GM23338 (cell line): ENCODE results near the gene P2RY6. TPM values are rescaled to one million over a fixed set of nuclear protein-coding genes. Genes with fewer than 3 reads are reported as not detected.

Source experiments
- ATAC-seq: fragments of 200-7000 bp; cut with Tn5 transposase; 3 replicates; pipeline ENCODE4 v1.9.1; 2020
- DNase-seq: peaks from one replicate; pipeline ENCODE4 v3.0.0-alpha.2; 2015; ENCODE audit warnings: low spot score
- H2AFZ ChIP-seq: fragments of 200-600 bp; sonication (generic); 2 replicates; pipeline ENCODE4 v1.8.0; 2016; ENCODE audit warnings: antibody characterized with exemption, mild to moderate bottlenecking, moderate library complexity
- H3F3A ChIP-seq: fragments of 200-600 bp; sonication (generic); replicated peaks from 2 replicates; pipeline ENCODE4 v1.8.0; 2017; ENCODE audit warnings: antibody characterized with exemption, mixed run types, low read depth
- H3K27ac ChIP-seq: fragments of 200-600 bp; sonication (generic); 2 replicates; pipeline ENCODE4 v1.6.1; 2016; ENCODE audit warnings: low read depth
- H3K27me3 ChIP-seq: fragments of 200-600 bp; sonication (generic); 2 replicates; pipeline ENCODE4 v1.8.0; 2016; ENCODE audit warnings: mild to moderate bottlenecking, mixed run types, moderate library complexity; ENCODE audit not compliant: insufficient read depth
- H3K36me3 ChIP-seq: fragments of 200-600 bp; sonication (generic); 2 replicates; pipeline ENCODE4 v1.8.0; 2016; ENCODE audit warnings: mild to moderate bottlenecking; ENCODE audit not compliant: insufficient read depth
- H3K4me1 ChIP-seq: fragments of 200-600 bp; sonication (generic); 2 replicates; pipeline ENCODE4 v1.8.0; 2016; ENCODE audit warnings: mild to moderate bottlenecking, moderate library complexity; ENCODE audit not compliant: insufficient read depth
- H3K4me2 ChIP-seq: fragments of 200-600 bp; sonication (generic); 2 replicates; pipeline ENCODE4 v1.7.1; 2017; ENCODE audit warnings: mixed run types
- H3K4me3 ChIP-seq: fragments of 200-600 bp; sonication (generic); 2 replicates; pipeline ENCODE4 v1.6.1; 2016; ENCODE audit warnings: mixed run types
- H3K79me2 ChIP-seq: fragments of 200-600 bp; sonication (generic); replicated peaks from 2 replicates; pipeline ENCODE4 v1.8.0; 2017; ENCODE audit warnings: mild to moderate bottlenecking; ENCODE audit not compliant: insufficient read depth
- H3K9me2 ChIP-seq: fragments of 200-600 bp; sonication (generic); 2 replicates; pipeline ENCODE4 v1.8.0; 2017; ENCODE audit not compliant: insufficient read depth
- H4K20me1 ChIP-seq: fragments of 200-600 bp; sonication (generic); replicated peaks from 2 replicates; pipeline ENCODE4 v1.8.0; 2017; ENCODE audit warnings: mild to moderate bottlenecking; ENCODE audit not compliant: insufficient read depth
- H3K27ac Mint-ChIP-seq: 2 replicates; pipeline ENCODE4 v1.8.0; 2020; ENCODE audit warnings: inconsistent platforms, mild to moderate bottlenecking, moderate library complexity, mixed read lengths
- H3K27me3 Mint-ChIP-seq: 3 replicates; pipeline ENCODE4 v1.8.0; 2022; ENCODE audit warnings: low read depth, mild to moderate bottlenecking, moderate library complexity, mixed read lengths, inconsistent platforms; ENCODE audit not compliant: insufficient read depth, poor library complexity
- H3K36me3 Mint-ChIP-seq: 3 replicates; pipeline ENCODE4 v1.8.0; 2021; ENCODE audit warnings: low read depth, mild to moderate bottlenecking, inconsistent platforms, moderate library complexity, mixed read lengths
- H3K4me1 Mint-ChIP-seq: 3 replicates; pipeline ENCODE4 v1.8.0; 2020; ENCODE audit warnings: mild to moderate bottlenecking, inconsistent platforms, mixed read lengths
- H3K4me3 Mint-ChIP-seq: 3 replicates; pipeline ENCODE4 v1.8.0; 2021; ENCODE audit warnings: moderate library complexity, mild to moderate bottlenecking, inconsistent platforms, mixed read lengths
- H3K9me3 Mint-ChIP-seq: 3 replicates; pipeline ENCODE4 v1.8.0; 2020; ENCODE audit warnings: moderate library complexity, mild to moderate bottlenecking, inconsistent platforms, mixed read lengths
- CREB1 ChIP-seq: fragments of 250-450 bp; sonication (Bioruptor Pico); IDR thresholded peaks from 2 replicates; pipeline ENCODE4 v1.5.0; 2020; ENCODE audit warnings: low read depth, mild to moderate bottlenecking, moderate library complexity
- CTCF ChIP-seq, 2 experiments: fragments of 200-600 bp in 1 of 2; sonication (generic) in 1 of 2; conservative IDR thresholded peaks; 2 replicates each; pipeline versions ENCODE4 v1.5.1 to v1.6.1; 2016 to 2017; ENCODE audit warnings: antibody characterized with exemption in 2 of 2, low read depth in 2 of 2, mild to moderate bottlenecking in 2 of 2, moderate library complexity in 1 of 2
- ETS1 ChIP-seq: IDR thresholded peaks from 2 replicates; pipeline ENCODE4 v1.6.1; 2016; ENCODE audit warnings: antibody characterized with exemption
- EZH2 ChIP-seq: fragments of 200-600 bp; sonication (generic); IDR thresholded peaks from one replicate; pipeline ENCODE4 v1.8.0; 2017; ENCODE audit warnings: antibody characterized with exemption, mild to moderate bottlenecking, low read depth; ENCODE audit not compliant: unreplicated experiment
- EZH2phosphoT487 ChIP-seq: fragments of 200-600 bp; sonication (generic); IDR thresholded peaks from one replicate; pipeline ENCODE4 v1.8.1; 2018; ENCODE audit warnings: antibody characterized with exemption; ENCODE audit not compliant: unreplicated experiment
- JUNB ChIP-seq: IDR thresholded peaks from one replicate; pipeline ENCODE4 v1.6.1; 2016; ENCODE audit warnings: antibody characterized with exemption; ENCODE audit not compliant: unreplicated experiment
- NANOG ChIP-seq: IDR thresholded peaks from 2 replicates; pipeline ENCODE4 v1.6.1; 2016; ENCODE audit warnings: antibody characterized with exemption, borderline replicate concordance
- POLR2AphosphoS5 ChIP-seq: IDR thresholded peaks from 2 replicates; pipeline ENCODE4 v1.6.1; 2016; ENCODE audit warnings: antibody characterized with exemption, low read depth
- REST ChIP-seq: IDR thresholded peaks from one replicate; pipeline ENCODE4 v1.6.1; 2018; ENCODE audit warnings: antibody characterized with exemption; ENCODE audit not compliant: unreplicated experiment
- STAT1 ChIP-seq: IDR thresholded peaks from one replicate; pipeline ENCODE4 v1.6.1; 2016; ENCODE audit warnings: antibody characterized with exemption; ENCODE audit not compliant: unreplicated experiment
- ZNF114 ChIP-seq: fragments of 250-450 bp; sonication (Bioruptor Pico); IDR thresholded peaks from 2 replicates; pipeline ENCODE4 v1.5.0; 2020; ENCODE audit warnings: mild to moderate bottlenecking, moderate library complexity
- ZNF331 ChIP-seq: fragments of 250-450 bp; sonication (Bioruptor Pico); IDR thresholded peaks from 2 replicates; pipeline ENCODE4 v1.5.0; 2020; ENCODE audit warnings: low read depth, mild to moderate bottlenecking, moderate library complexity
- ZNF462 ChIP-seq: fragments of 250-450 bp; sonication (Bioruptor Pico); IDR thresholded peaks from 2 replicates; pipeline ENCODE4 v1.5.0; 2020; ENCODE audit warnings: mild to moderate bottlenecking, moderate library complexity
- polyA plus RNA-seq: library from polyadenylated mRNA; unstranded; fragments of >200 nt; fragmentation: Nextera tagmentation; extraction: Ambion mirVana; gene quantifications from 2 replicates; pipeline ENCODE4 v1.2.1, GENCODE V29; 2016
- total RNA-seq: library from RNA; depleted of rRNA; stranded (reverse); fragments of >200 nt; shearing (Covaris generic); gene quantifications from 2 replicates; pipeline ENCODE4 v1.2.3, GENCODE V29; 2014

Gene P2RY6
- total and polyA plus RNA-seq, 2 experiments from 2014 or later = not detected

- H3K27me3 Mint-ChIP-seq = peaks cover 13% of the 10 kb centered on the region
- H3K4me3 Mint-ChIP-seq = no peak overlapping the region
- H2AFZ ChIP-seq = no peak overlapping the region
Measured at GRCh38 chr11:73266646-73267020, 5.5 kb upstream of the P2RY6 start.

More at GRCh38 chr11:73266646-73267020, 5.5 kb upstream of the P2RY6 start:
- Histone ChIP-seq H3K36me3 (no peaks in the 10 kb centered on the region), H4K20me1 (no peaks in the 10 kb centered on the region), H3F3A (no peaks in the 10 kb centered on the region), H3K4me2 (no peak overlapping the region), H3K79me2 (no peaks in the 10 kb centered on the region), H3K4me3 (no peak overlapping the region), H3K27me3 (peaks cover 24% of the 10 kb centered on the region), H3K9me2 (no peaks in the 10 kb centered on the region), H3K4me1 (peaks cover 3% of the 10 kb centered on the region; the same call in 1 of the 2 replicates), H3K27ac (no peak overlapping the region)
- peaks cover 34% of the 10 kb centered on the region for H3K4me1 Mint-ChIP-seq
- DNase-seq = no peak
- no peak for TF ChIP-seq JUNB
- TF ChIP-seq ZNF462 (CRISPR knock-in tag) = no peak
- TF ChIP-seq CREB1 = no peak
- no peak for TF ChIP-seq ZNF331 (CRISPR knock-in tag)
- no peak for TF ChIP-seq POLR2AphosphoS5
- TF ChIP-seq REST = no peak
- TF ChIP-seq NANOG = no peak
- TF ChIP-seq ETS1 = no peak
- no peak for TF ChIP-seq EZH2
- TF ChIP-seq EZH2phosphoT487 = no peak
- TF ChIP-seq STAT1 = no peak
- TF ChIP-seq CTCF (conservative IDR thresholded peaks at IDR 0.05; ENCODE audit: low read depth in 2 of 2) = no peak
- TF ChIP-seq ZNF114 (CRISPR knock-in tag) = no peak
- no peaks in the 10 kb centered on the region for H3K9me3 Mint-ChIP-seq
- H3K36me3 Mint-ChIP-seq = no peaks in the 10 kb centered on the region
- ATAC-seq = no peak
- H3K27ac Mint-ChIP-seq = no peak overlapping the region
